HG02943 (cell line): ENCODE measurements around the gene SEZ6L.

Experiments used
- ATAC-seq: cut with Tn5 transposase; IDR thresholded peaks from one replicate; pipeline ENCODE4 v1.9.1; 2021; ENCODE audit warnings: mild to moderate bottlenecking, low read depth, moderate library complexity; ENCODE audit not compliant: unreplicated experiment

Gene SEZ6L

GRCh38 chr22:26326803-26327202 is 157.5 kb downstream of the SEZ6L start:
- ATAC-seq = no peak

GRCh38 chr22:26327306-26327705 is 158.0 kb downstream of the SEZ6L start:
- no peak for ATAC-seq

- ATAC-seq = no peak
Measured at GRCh38 chr22:26328221-26328620, 159.0 kb downstream of the SEZ6L start.

- no peak for ATAC-seq
Measured at GRCh38 chr22:26330971-26331625, 161.8 kb downstream of the SEZ6L start.

- no peak for ATAC-seq
Measured at GRCh38 chr22:26333088-26333800, 164.0 kb downstream of the SEZ6L start.

- no peak for ATAC-seq
Measured at GRCh38 chr22:26334232-26334631, 165.0 kb downstream of the SEZ6L start.

GRCh38 chr22:26336773-26337172 is 167.5 kb downstream of the SEZ6L start:
- no peak for ATAC-seq

GRCh38 chr22:26339755-26340154 is 170.5 kb downstream of the SEZ6L start:
- no peak for ATAC-seq

- ATAC-seq = no peak
Measured at GRCh38 chr22:26342745-26343410, 173.6 kb downstream of the SEZ6L start.

GRCh38 chr22:26345496-26345895 is 176.2 kb downstream of the SEZ6L start:
- ATAC-seq = no peak

GRCh38 chr22:26348810-26349526 is 179.7 kb downstream of the SEZ6L start:
- no peak for ATAC-seq

- ATAC-seq = no peak
Measured at GRCh38 chr22:26354707-26355106, 185.4 kb downstream of the SEZ6L start.

GRCh38 chr22:26357281-26357680 is 188.0 kb downstream of the SEZ6L start:
- no peak for ATAC-seq

- ATAC-seq = no peak
Measured at GRCh38 chr22:26357813-26358212, 188.6 kb downstream of the SEZ6L start.

GRCh38 chr22:26359156-26359555 is 189.9 kb downstream of the SEZ6L start:
- ATAC-seq = no peak

GRCh38 chr22:26360169-26360885 is 191.1 kb downstream of the SEZ6L start:
- ATAC-seq = no peak

- no peak for ATAC-seq
Measured at GRCh38 chr22:26362471-26362870, 193.2 kb downstream of the SEZ6L start.

GRCh38 chr22:26364066-26365015 is 195.1 kb downstream of the SEZ6L start:
- no peak for ATAC-seq
